ENCODE measurements around the gene SAMHD1. TPM values are rescaled to one million over a fixed set of nuclear protein-coding genes. Genes with fewer than 3 reads are reported as not detected.
"Not testable (repeated sequence)": the region's sequence is repeated elsewhere in the genome, so short reads cannot be mapped to it uniquely, and the experiment has no call there.

SAMHD1 gene
- total RNA-seq, 1 donor from 2014 or later, result 30.8 TPM

GRCh38 chr20:36847009-36847709, 104.3 kb downstream of the SAMHD1 start:
- no peak for DNase-seq

GRCh38 chr20:36845288-36845971, 106.1 kb downstream of the SAMHD1 start:
- Mint-ChIP-seq H3K27me3 (ENCODE audit: unreplicated experiment) (peaks cover 4% of the 10 kb centered on the region), H3K36me3 (ENCODE audit: unreplicated experiment) (no peaks in the 10 kb centered on the region), H3K4me3 (ENCODE audit: unreplicated experiment) (peak overlapping the region; percentile 30), H3K4me1 (ENCODE audit: low read depth, unreplicated experiment) (peaks cover 29% of the 10 kb centered on the region), H3K9me3 (ENCODE audit: unreplicated experiment) (peaks cover 5% of the 10 kb centered on the region), H3K27ac (ENCODE audit: unreplicated experiment) (peak overlapping the region; percentile 87)
- DNase-seq, result peak; percentile 74
- TF ChIP-seq CTCF (IDR thresholded peaks at IDR 0.05; ENCODE audit: partially characterized antibody, unreplicated experiment), result no peak

More at GRCh38 chr20:36847009-36847709, 104.3 kb downstream of the SAMHD1 start:
- H3K4me3 Mint-ChIP-seq (ENCODE audit: unreplicated experiment), result peak overlapping the region; percentile 30
- peaks cover 11% of the 10 kb centered on the region for H3K9me3 Mint-ChIP-seq (ENCODE audit: unreplicated experiment)
- peaks cover 7% of the 10 kb centered on the region for H3K27me3 Mint-ChIP-seq (ENCODE audit: unreplicated experiment)
- no peak for TF ChIP-seq CTCF (IDR thresholded peaks at IDR 0.05; ENCODE audit: partially characterized antibody, unreplicated experiment)
- peaks cover 12% of the 10 kb centered on the region for H3K36me3 Mint-ChIP-seq (ENCODE audit: unreplicated experiment)
- peak overlapping the region; percentile 85 for H3K27ac Mint-ChIP-seq (ENCODE audit: unreplicated experiment)
- peaks cover 36% of the 10 kb centered on the region for H3K4me1 Mint-ChIP-seq (ENCODE audit: low read depth, unreplicated experiment)

GRCh38 chr20:36841030-36841429, 110.5 kb downstream of the SAMHD1 start:
- H3K27ac Mint-ChIP-seq (ENCODE audit: unreplicated experiment), result peak overlapping the region; percentile 65
- H3K9me3 Mint-ChIP-seq (ENCODE audit: unreplicated experiment); DNase-seq; H3K27me3 Mint-ChIP-seq (ENCODE audit: unreplicated experiment); H3K36me3 Mint-ChIP-seq (ENCODE audit: unreplicated experiment); H3K4me3 Mint-ChIP-seq (ENCODE audit: unreplicated experiment): not testable (repeated sequence)
- H3K4me1 Mint-ChIP-seq (ENCODE audit: low read depth, unreplicated experiment), result peaks cover 20% of the 10 kb centered on the region

Other genes starting within 250 kb of the SAMHD1 start
- 31.8 TPM for gene NDRG3, start 205.6 kb downstream of the SAMHD1 start, total RNA-seq (ENCODE audit: unreplicated experiment)
- gene DSN1, start 177.9 kb downstream of the SAMHD1 start, total RNA-seq (ENCODE audit: unreplicated experiment), result 6.4 TPM
- gene TLDC2, start 75.6 kb downstream of the SAMHD1 start, total RNA-seq (ENCODE audit: unreplicated experiment), result not detected
- 4.9 TPM for gene RBL1, start 144.3 kb upstream of the SAMHD1 start, total RNA-seq (ENCODE audit: unreplicated experiment)
- 156 TPM for gene RPN2, start 227.6 kb upstream of the SAMHD1 start, total RNA-seq (ENCODE audit: unreplicated experiment)
- gene MROH8, start 227.8 kb upstream of the SAMHD1 start, total RNA-seq (ENCODE audit: unreplicated experiment), result 2.6 TPM